SK-N-SH treated with all-trans-retinoic acid at 6 μM for 48 hours (cell line): ENCODE results near the gene TET2.

Experiments
- ATAC-seq: fragments of 200-7000 bp; cut with Tn5 transposase; 3 replicates; pipeline ENCODE4 v1.9.1; 2020; ENCODE audit warnings: mild to moderate bottlenecking, moderate library complexity
- ARNTL ChIP-seq: fragments of 450-650 bp; formaldehyde crosslinking; IDR thresholded peaks from 2 replicates; pipeline ENCODE4 v1.5.0; 2020; ENCODE audit warnings: low read depth, mild to moderate bottlenecking, moderate library complexity, borderline replicate concordance
- BACH2 ChIP-seq: fragments of 250-450 bp; sonication (Bioruptor Pico); IDR thresholded peaks from 2 replicates; pipeline ENCODE4 v1.9.0; 2021; ENCODE audit warnings: mild to moderate bottlenecking, borderline replicate concordance
- CSDC2 ChIP-seq: fragments of 250-450 bp; sonication (Bioruptor Pico); IDR thresholded peaks from 2 replicates; pipeline ENCODE4 v1.5.0; 2020; ENCODE audit warnings: mild to moderate bottlenecking, moderate library complexity
- CSRNP3 ChIP-seq: fragments of 250-450 bp; sonication (Bioruptor Pico); IDR thresholded peaks from 2 replicates; pipeline ENCODE4 v1.5.1; 2021; ENCODE audit warnings: mild to moderate bottlenecking, moderate library complexity
- ESRRG ChIP-seq: fragments of 250-450 bp; sonication (Bioruptor Pico); IDR thresholded peaks from 2 replicates; pipeline ENCODE4 v1.6.1; 2021; ENCODE audit warnings: mild to moderate bottlenecking
- GLIS3 ChIP-seq: fragments of 250-450 bp; sonication (Bioruptor Pico); IDR thresholded peaks from 2 replicates; pipeline ENCODE4 v1.5.0; 2020; ENCODE audit warnings: mild to moderate bottlenecking, moderate library complexity
- ISL1 ChIP-seq: fragments of 250-450 bp; sonication (Bioruptor Pico); IDR thresholded peaks from 2 replicates; pipeline ENCODE4 v2.1.2; 2022; ENCODE audit warnings: mild to moderate bottlenecking, moderate library complexity
- OSR1 ChIP-seq: fragments of 250-450 bp; sonication (Bioruptor Pico); IDR thresholded peaks from 2 replicates; pipeline ENCODE4 v1.8.0; 2022; ENCODE audit warnings: moderate library complexity, mild to moderate bottlenecking, inconsistent platforms
- PATZ1 ChIP-seq: fragments of 250-450 bp; sonication (Bioruptor Pico); IDR thresholded peaks from 2 replicates; pipeline ENCODE4 v1.8.0; 2020; ENCODE audit warnings: mild to moderate bottlenecking, moderate library complexity, borderline replicate concordance
- POU6F1 ChIP-seq: fragments of 250-450 bp; sonication (Bioruptor Pico); IDR thresholded peaks from 2 replicates; pipeline ENCODE4 v1.8.0; 2021; ENCODE audit warnings: low read depth, mild to moderate bottlenecking, moderate library complexity, borderline replicate concordance
- RARB ChIP-seq: fragments of 250-450 bp; sonication (Bioruptor Pico); IDR thresholded peaks from 2 replicates; pipeline ENCODE4 v1.8.0; 2021; ENCODE audit warnings: mild to moderate bottlenecking, moderate library complexity
- SNAI2 ChIP-seq: fragments of 250-450 bp; sonication (Bioruptor Pico); IDR thresholded peaks from 2 replicates; pipeline ENCODE4 v1.5.0; 2020; ENCODE audit warnings: mild to moderate bottlenecking, moderate library complexity
- TCF4 ChIP-seq: fragments of 250-450 bp; sonication (Bioruptor Pico); IDR thresholded peaks from 2 replicates; pipeline ENCODE4 v1.8.0; 2021; ENCODE audit warnings: mild to moderate bottlenecking, moderate library complexity, borderline replicate concordance
- TOX ChIP-seq: fragments of 250-450 bp; sonication (Bioruptor Pico); IDR thresholded peaks from 2 replicates; pipeline ENCODE4 v1.8.0; 2021; ENCODE audit warnings: mild to moderate bottlenecking, moderate library complexity, borderline replicate concordance
- ZC3H10 ChIP-seq: fragments of 250-450 bp; sonication (Bioruptor Pico); IDR thresholded peaks from 2 replicates; pipeline ENCODE4 v1.5.1; 2021; ENCODE audit warnings: mild to moderate bottlenecking, moderate library complexity
- ZFP30 ChIP-seq: fragments of 450-650 bp; formaldehyde crosslinking; IDR thresholded peaks from 2 replicates; pipeline ENCODE4 v1.5.0; 2022; ENCODE audit warnings: mild to moderate bottlenecking, moderate library complexity
- ZNF565 ChIP-seq: fragments of 450-650 bp; formaldehyde crosslinking; conservative IDR thresholded peaks from 2 replicates; pipeline ENCODE4 v1.5.0; 2020; ENCODE audit warnings: low read depth, mild to moderate bottlenecking, moderate library complexity
- ZNF70 ChIP-seq: fragments of 450-650 bp; formaldehyde crosslinking; IDR thresholded peaks from 2 replicates; pipeline ENCODE4 v1.5.0; 2020; ENCODE audit warnings: mild to moderate bottlenecking, moderate library complexity
- ZNF8 ChIP-seq: fragments of 450-650 bp; formaldehyde crosslinking; IDR thresholded peaks from 2 replicates; pipeline ENCODE4 v1.5.0; 2020; ENCODE audit warnings: mild to moderate bottlenecking, moderate library complexity
- TF ChIP-seq, protein P1 (sequence below): fragments of 250-450 bp; sonication (Bioruptor Pico); IDR thresholded peaks from 2 replicates; pipeline ENCODE4 v1.5.0; 2020; ENCODE audit warnings: mild to moderate bottlenecking, moderate library complexity
- TF ChIP-seq, protein P2 (sequence below): fragments of 250-450 bp; sonication (Bioruptor Pico); IDR thresholded peaks from 2 replicates; pipeline ENCODE4 v1.5.1; 2020; ENCODE audit warnings: low read depth, mild to moderate bottlenecking, moderate library complexity

Gene TET2

DNA sequence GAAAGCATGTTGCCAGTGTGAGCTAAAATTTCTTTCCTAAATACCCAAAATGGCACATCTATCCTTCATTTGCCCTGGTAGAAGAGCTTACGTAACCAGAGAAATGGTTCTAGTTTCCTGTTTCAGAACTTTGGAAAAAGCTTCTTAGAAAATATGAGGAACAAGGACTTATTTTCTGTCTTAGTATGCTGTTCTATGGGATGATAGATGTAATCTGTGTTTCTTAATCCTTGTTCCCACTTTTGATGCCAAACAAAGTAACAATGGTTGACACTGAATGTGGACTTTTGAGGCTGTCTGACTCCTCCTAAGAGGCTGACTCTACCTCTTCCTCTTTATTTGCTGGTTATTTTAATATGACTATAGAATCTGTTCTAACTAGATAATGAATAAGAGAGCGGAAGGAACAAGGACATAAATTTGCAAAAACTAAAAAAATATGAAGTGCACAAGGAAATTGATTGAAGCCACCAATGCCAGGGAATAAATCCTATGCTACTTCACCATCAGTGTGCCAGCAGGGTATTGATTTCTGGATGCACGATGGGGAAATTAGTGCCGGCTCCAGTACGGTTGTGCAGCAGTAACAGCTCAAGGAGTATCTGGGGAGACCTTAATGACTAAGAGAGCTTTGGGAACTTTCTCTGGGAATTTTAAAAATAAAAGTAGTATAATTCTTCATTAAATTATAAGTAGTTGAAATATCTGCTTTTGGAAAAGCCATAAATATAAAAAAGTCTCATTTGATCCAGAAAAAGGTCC is 39.4 kb upstream of the TET2 start (continued):
- no peak for TF ChIP-seq BACH2
- TF ChIP-seq TOX = no peak
- no peak for TF ChIP-seq ZNF565
- no peak for TF ChIP-seq ZFP30 (CRISPR knock-in tag)
- no peak for TF ChIP-seq ISL1 (CRISPR knock-in tag)
- TF ChIP-seq POU6F1 (CRISPR knock-in tag) = no peak

- TF ChIP-seq ZNF8 (CRISPR knock-in tag) (no peak), POU6F1 (CRISPR knock-in tag) (no peak), CSDC2 (no peak), TOX (no peak), ESRRG (CRISPR knock-in tag) (no peak), ZNF565 (no peak), ZNF70 (CRISPR knock-in tag) (no peak), ARNTL (no peak), ZFP30 (CRISPR knock-in tag) (no peak), PATZ1 (CRISPR knock-in tag) (no peak)
- TF ChIP-seq, protein P1, sequence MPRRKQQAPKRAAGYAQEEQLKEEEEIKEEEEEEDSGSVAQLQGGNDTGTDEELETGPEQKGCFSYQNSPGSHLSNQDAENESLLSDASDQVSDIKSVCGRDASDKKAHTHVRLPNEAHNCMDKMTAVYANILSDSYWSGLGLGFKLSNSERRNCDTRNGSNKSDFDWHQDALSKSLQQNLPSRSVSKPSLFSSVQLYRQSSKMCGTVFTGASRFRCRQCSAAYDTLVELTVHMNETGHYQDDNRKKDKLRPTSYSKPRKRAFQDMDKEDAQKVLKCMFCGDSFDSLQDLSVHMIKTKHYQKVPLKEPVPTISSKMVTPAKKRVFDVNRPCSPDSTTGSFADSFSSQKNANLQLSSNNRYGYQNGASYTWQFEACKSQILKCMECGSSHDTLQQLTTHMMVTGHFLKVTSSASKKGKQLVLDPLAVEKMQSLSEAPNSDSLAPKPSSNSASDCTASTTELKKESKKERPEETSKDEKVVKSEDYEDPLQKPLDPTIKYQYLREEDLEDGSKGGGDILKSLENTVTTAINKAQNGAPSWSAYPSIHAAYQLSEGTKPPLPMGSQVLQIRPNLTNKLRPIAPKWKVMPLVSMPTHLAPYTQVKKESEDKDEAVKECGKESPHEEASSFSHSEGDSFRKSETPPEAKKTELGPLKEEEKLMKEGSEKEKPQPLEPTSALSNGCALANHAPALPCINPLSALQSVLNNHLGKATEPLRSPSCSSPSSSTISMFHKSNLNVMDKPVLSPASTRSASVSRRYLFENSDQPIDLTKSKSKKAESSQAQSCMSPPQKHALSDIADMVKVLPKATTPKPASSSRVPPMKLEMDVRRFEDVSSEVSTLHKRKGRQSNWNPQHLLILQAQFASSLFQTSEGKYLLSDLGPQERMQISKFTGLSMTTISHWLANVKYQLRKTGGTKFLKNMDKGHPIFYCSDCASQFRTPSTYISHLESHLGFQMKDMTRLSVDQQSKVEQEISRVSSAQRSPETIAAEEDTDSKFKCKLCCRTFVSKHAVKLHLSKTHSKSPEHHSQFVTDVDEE (CRISPR knock-in tag) = no peak
- TF ChIP-seq, protein P2, sequence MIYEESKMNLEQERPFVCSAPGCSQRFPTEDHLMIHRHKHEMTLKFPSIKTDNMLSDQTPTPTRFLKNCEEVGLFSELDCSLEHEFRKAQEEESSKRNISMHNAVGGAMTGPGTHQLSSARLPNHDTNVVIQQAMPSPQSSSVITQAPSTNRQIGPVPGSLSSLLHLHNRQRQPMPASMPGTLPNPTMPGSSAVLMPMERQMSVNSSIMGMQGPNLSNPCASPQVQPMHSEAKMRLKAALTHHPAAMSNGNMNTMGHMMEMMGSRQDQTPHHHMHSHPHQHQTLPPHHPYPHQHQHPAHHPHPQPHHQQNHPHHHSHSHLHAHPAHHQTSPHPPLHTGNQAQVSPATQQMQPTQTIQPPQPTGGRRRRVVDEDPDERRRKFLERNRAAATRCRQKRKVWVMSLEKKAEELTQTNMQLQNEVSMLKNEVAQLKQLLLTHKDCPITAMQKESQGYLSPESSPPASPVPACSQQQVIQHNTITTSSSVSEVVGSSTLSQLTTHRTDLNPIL = no peak
- no peak; the same call in 2 of the 3 replicates for ATAC-seq
Observed at GRCh38 chr4:105108971-105109370, 37.7 kb upstream of the TET2 start.

DNA sequence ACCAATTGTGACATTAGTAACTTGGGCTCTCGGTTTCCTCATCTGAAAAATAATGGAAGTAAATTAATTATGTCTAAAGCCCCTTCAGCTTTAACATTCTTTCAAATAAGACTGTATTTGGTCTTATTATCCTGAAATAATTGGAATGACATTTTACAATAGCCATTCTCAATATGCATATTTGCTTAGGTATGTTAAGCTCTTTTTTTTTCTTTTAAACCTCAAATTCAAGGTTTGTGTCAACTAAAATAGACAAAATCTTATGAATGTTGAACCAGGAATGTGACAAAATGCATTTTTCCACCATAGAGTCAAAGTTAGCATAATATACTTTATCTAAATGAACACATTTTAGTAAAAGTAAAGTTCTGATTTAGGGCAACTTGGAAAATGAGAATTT is 34.4 kb upstream of the TET2 start:
- TF ChIP-seq CSRNP3 = no peak
- TF ChIP-seq, protein P1 (CRISPR knock-in tag) = no peak
- TF ChIP-seq SNAI2 = no peak
- no peak for TF ChIP-seq ZNF8 (CRISPR knock-in tag)
- no peak for TF ChIP-seq TCF4 (CRISPR knock-in tag)
- no peak for TF ChIP-seq CSDC2
- no peak for TF ChIP-seq ARNTL
- TF ChIP-seq POU6F1 (CRISPR knock-in tag) = no peak
- no peak for TF ChIP-seq BACH2
- no peak for TF ChIP-seq ZC3H10
- TF ChIP-seq ISL1 (CRISPR knock-in tag) = no peak
- no peak for TF ChIP-seq GLIS3 (CRISPR knock-in tag)
- no peak for TF ChIP-seq OSR1 (CRISPR knock-in tag)
- TF ChIP-seq ZNF565 = no peak
- no peak for TF ChIP-seq RARB (CRISPR knock-in tag)
- ATAC-seq = peak; percentile 69
